ENCODE results near the gene MUS81. TPM values are rescaled to one million over a fixed set of nuclear protein-coding genes. Genes with fewer than 3 reads are reported as not detected.
"Not testable (repeated sequence)": the region's sequence is repeated elsewhere in the genome, so short reads cannot be mapped to it uniquely, and the experiment has no call there.

The MUS81 gene
- total RNA-seq, 2 experiments from 2014 or later: 37.7 to 39.2 TPM

GRCh38 chr11:65843811-65844210 lies 16.4 kb upstream of the MUS81 start:
- no peak for ATAC-seq (ENCODE audit: poor library complexity)
- H3K9me3 ChIP-seq (ENCODE audit: control insufficient read depth in 1 of 2, insufficient read depth in 1 of 2, low read length in 2 of 2): no peaks in the 10 kb centered on the region
- H3K9me3 Mint-ChIP-seq: no peaks in the 10 kb centered on the region
- intact Hi-C loops (cut with DNase I, micrococcal nuclease): no loop called here
- CTCF ChIA-PET: no interaction called here
- POLR2A ChIA-PET: no interaction called here
- no peak for DNase-seq
- no peak overlapping the region for H3K27ac ChIP-seq (ENCODE audit: low read depth in 1 of 2, low read length in 2 of 2)
- no peaks in the 10 kb centered on the region for H3K4me1 Mint-ChIP-seq (ENCODE audit: low read depth)
- no peak overlapping the region for H3K4me3 ChIP-seq (ENCODE audit: low read length)
- TF ChIP-seq, protein P1, sequence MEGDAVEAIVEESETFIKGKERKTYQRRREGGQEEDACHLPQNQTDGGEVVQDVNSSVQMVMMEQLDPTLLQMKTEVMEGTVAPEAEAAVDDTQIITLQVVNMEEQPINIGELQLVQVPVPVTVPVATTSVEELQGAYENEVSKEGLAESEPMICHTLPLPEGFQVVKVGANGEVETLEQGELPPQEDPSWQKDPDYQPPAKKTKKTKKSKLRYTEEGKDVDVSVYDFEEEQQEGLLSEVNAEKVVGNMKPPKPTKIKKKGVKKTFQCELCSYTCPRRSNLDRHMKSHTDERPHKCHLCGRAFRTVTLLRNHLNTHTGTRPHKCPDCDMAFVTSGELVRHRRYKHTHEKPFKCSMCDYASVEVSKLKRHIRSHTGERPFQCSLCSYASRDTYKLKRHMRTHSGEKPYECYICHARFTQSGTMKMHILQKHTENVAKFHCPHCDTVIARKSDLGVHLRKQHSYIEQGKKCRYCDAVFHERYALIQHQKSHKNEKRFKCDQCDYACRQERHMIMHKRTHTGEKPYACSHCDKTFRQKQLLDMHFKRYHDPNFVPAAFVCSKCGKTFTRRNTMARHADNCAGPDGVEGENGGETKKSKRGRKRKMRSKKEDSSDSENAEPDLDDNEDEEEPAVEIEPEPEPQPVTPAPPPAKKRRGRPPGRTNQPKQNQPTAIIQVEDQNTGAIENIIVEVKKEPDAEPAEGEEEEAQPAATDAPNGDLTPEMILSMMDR (IDR thresholded peaks at IDR 0.05): no peak
- no peaks in the 10 kb centered on the region for H3K4me1 ChIP-seq (ENCODE audit: insufficient read depth, low read length)
- no peak overlapping the region for H3K27ac Mint-ChIP-seq
- no peaks in the 10 kb centered on the region for H3K27me3 ChIP-seq (ENCODE audit: control insufficient read depth in 1 of 2, insufficient read depth in 2 of 2, low read length in 2 of 2)
- no peaks in the 10 kb centered on the region for H3K27me3 Mint-ChIP-seq
- H3K36me3 ChIP-seq (ENCODE audit: insufficient read depth, low read length): no peaks in the 10 kb centered on the region
- H3K36me3 Mint-ChIP-seq (ENCODE audit: low read depth): no peaks in the 10 kb centered on the region
- no peak overlapping the region for H3K4me3 Mint-ChIP-seq

DNA sequence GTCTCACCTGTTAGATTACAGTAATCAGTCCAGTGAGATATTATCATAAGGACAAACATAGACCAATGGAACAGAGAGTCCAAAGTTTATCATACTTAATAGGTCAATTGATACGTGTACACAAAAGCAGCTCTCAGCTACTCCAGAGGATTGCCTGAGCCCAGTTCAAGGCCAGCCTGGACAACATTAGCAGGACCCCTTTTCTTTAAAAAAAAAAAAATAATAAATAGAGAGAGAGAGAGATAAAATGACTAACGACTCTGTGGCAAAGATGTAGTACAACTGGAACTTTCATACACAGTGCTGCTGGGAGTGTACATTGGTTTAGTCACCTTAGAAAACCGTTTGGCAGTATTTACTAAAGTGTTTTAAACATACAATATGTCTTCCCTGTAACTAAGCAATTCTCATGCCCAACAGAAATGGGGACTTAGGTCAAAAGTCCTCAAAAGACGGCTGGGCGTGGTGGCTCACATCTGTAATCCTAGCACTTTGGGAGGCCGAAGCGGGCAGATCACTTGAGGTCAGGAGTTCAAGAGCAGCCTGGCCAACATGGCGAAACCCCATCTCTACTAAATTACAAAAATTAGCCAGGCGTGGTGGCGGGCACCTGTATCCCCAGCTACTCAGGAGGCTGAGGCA lies 15.9 kb upstream of the MUS81 start:
- H3K27ac Mint-ChIP-seq: no peak overlapping the region
- TF ChIP-seq, protein P1 (IDR thresholded peaks at IDR 0.05): no peak

GRCh38 chr11:65847746-65848145 lies 12.5 kb upstream of the MUS81 start:
- H3K4me3 Mint-ChIP-seq: no peak overlapping the region
- H3K27me3 ChIP-seq (ENCODE audit: control insufficient read depth in 1 of 2, insufficient read depth in 2 of 2, low read length in 2 of 2): no peaks in the 10 kb centered on the region
- peaks cover 15% of the 10 kb centered on the region for H3K36me3 Mint-ChIP-seq (ENCODE audit: low read depth)
- TF ChIP-seq, protein P1 (IDR thresholded peaks at IDR 0.05): no peak
- H3K36me3 ChIP-seq (ENCODE audit: insufficient read depth, low read length): peaks cover 19% of the 10 kb centered on the region
- peaks cover 7 to 20% of the 10 kb centered on the region in 2 experiments for H3K9me3 ChIP-seq (ENCODE audit: control insufficient read depth in 1 of 2, insufficient read depth in 1 of 2, low read length in 2 of 2)
- intact Hi-C loops (cut with DNase I, micrococcal nuclease): no loop called here
- no peaks in the 10 kb centered on the region for H3K4me1 ChIP-seq (ENCODE audit: insufficient read depth, low read length)
- no peak for DNase-seq
- no peak overlapping the region for H3K27ac ChIP-seq (ENCODE audit: low read depth in 1 of 2, low read length in 2 of 2)
- no peak for ATAC-seq (ENCODE audit: poor library complexity)
- H3K4me3 ChIP-seq (ENCODE audit: low read length): no peak overlapping the region
- ChIA-PET CTCF (interaction anchor here (0.5 kb wide), 1 partner anchor 142 kb away, joined by 3 read pairs; no protein-coding TSS in a partner anchor), POLR2A (no interaction called here)
- no peaks in the 10 kb centered on the region for H3K9me3 Mint-ChIP-seq
- H3K4me1 Mint-ChIP-seq (ENCODE audit: low read depth): no peaks in the 10 kb centered on the region
- no peak overlapping the region for H3K27ac Mint-ChIP-seq
- no peaks in the 10 kb centered on the region for H3K27me3 Mint-ChIP-seq

More for the DNA sequence above, 15.9 kb upstream of the MUS81 start:
- ChIA-PET POLR2A (no interaction called here), CTCF (no interaction called here)
- Histone ChIP-seq H3K4me1 (ENCODE audit: insufficient read depth, low read length) (no peaks in the 10 kb centered on the region), H3K27ac (ENCODE audit: low read depth in 1 of 2, low read length in 2 of 2) (no peak overlapping the region), H3K36me3 (ENCODE audit: insufficient read depth, low read length) (no peaks in the 10 kb centered on the region), H3K9me3 (ENCODE audit: control insufficient read depth in 1 of 2, insufficient read depth in 1 of 2, low read length in 2 of 2) (no peaks in the 10 kb centered on the region), H3K4me3 (ENCODE audit: low read length) (no peak overlapping the region), H3K27me3 (ENCODE audit: control insufficient read depth in 1 of 2, insufficient read depth in 2 of 2, low read length in 2 of 2) (no peaks in the 10 kb centered on the region)
- Mint-ChIP-seq H3K27me3 (no peaks in the 10 kb centered on the region), H3K9me3 (no peaks in the 10 kb centered on the region), H3K4me3 (no peak overlapping the region), H3K36me3 (ENCODE audit: low read depth) (no peaks in the 10 kb centered on the region), H3K4me1 (ENCODE audit: low read depth) (no peaks in the 10 kb centered on the region)
- DNase-seq (no peak), ATAC-seq (ENCODE audit: poor library complexity) (no peak)
- intact Hi-C loops (cut with DNase I, micrococcal nuclease): no loop called here

DNA sequence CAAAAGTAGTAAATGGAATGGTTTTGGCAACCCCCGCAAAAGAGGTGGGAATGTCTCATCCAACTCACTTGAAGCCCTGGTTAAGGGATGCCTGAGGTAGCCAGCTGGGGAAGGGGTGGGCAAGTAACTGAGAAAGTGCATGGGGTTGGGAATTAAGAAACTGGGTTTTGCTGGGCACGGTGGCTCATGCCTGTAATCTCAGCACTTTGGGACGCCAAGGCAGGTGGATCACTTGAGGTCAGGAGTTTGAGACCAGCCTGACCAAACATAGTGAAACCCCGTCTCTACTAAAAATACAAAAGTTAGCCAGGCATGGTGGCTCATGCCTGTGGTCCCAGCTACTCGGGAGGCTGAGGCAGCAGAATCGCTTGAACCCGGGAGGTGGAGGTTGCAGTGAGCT lies 11.5 kb upstream of the MUS81 start:
- H3K27ac Mint-ChIP-seq; CTCF ChIA-PET; H3K27me3 ChIP-seq (ENCODE audit: control insufficient read depth in 1 of 2, insufficient read depth in 2 of 2, low read length in 2 of 2); ATAC-seq (ENCODE audit: poor library complexity); H3K4me1 ChIP-seq (ENCODE audit: insufficient read depth, low read length); intact Hi-C loops (cut with DNase I, micrococcal nuclease); H3K4me3 ChIP-seq (ENCODE audit: low read length); H3K27me3 Mint-ChIP-seq; H3K4me1 Mint-ChIP-seq (ENCODE audit: low read depth); H3K9me3 Mint-ChIP-seq; H3K4me3 Mint-ChIP-seq; H3K27ac ChIP-seq (ENCODE audit: low read depth in 1 of 2, low read length in 2 of 2); DNase-seq: not testable (repeated sequence)
- H3K36me3 ChIP-seq (ENCODE audit: insufficient read depth, low read length): peaks cover 29% of the 10 kb centered on the region
- POLR2A ChIA-PET: interaction anchor here (0.5 to 1.3 kb wide), 3 partner anchors 10 to 50 kb away, joined by 3 read pairs; no protein-coding TSS in a partner anchor
- peaks cover 7 to 23% of the 10 kb centered on the region in 2 experiments for H3K9me3 ChIP-seq (ENCODE audit: control insufficient read depth in 1 of 2, insufficient read depth in 1 of 2, low read length in 2 of 2)
- H3K36me3 Mint-ChIP-seq (ENCODE audit: low read depth): peaks cover 24% of the 10 kb centered on the region
